Peyer's patch (tissue), 4 donors: ENCODE measurements around the gene RAMAC.

ENCODE experiments used
- POLR2A ChIP-seq, 2 donors: fragments of 450-650 bp; IDR thresholded peaks; one replicate each; pipeline ENCODE4 v1.5.1; 2017; ENCODE audit warnings: antibody characterized with exemption in 2 of 2, mild to moderate bottlenecking in 2 of 2, moderate library complexity in 2 of 2
- TF ChIP-seq, protein P1 (sequence below), 6 experiments: fragments of 450-650 bp in 4 of 6; fragments of 200-600 bp in 2 of 6; sonication (generic) in 1 of 6; IDR thresholded peaks; one replicate each; pipeline ENCODE4 v1.5.1; 2017 to 2019; ENCODE audit warnings: antibody characterized with exemption in 6 of 6, mild to moderate bottlenecking in 3 of 6, moderate library complexity in 1 of 6

DNA sequence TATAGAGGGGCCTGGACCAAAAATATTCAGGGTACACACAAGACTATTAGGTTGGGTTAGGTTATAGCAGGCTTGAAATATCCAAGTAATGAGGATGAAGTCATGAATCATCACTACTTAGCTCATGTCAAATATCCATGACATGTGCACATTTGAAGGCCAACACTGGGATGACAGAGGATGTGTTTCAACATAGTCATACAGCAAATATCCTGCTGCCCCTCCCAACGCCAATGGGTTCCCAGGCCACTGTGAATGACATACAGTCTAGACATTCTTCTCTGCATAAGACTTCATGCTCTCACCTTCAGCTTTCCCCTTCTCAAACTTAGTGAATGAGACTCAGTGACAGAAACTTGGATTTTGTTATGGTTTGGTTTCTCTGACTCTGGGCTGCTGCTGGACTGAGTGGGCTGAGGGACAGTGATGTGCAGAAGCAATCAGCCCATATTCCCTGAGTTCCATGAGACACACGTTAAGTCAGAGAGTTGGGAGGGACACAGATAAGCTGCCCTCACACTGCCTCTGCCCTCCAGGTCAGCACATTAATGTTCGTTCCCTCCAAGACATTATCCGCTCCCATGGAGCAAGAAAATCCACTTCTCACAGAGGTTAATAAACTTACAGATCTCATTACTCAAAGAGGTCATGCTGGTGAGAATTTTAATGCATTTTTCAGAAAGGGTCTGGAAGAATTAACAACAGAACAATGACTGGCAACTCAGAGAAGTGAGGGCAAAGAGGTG, 48.9 kb upstream of the RAMAC start:
- TF ChIP-seq, protein P1, sequence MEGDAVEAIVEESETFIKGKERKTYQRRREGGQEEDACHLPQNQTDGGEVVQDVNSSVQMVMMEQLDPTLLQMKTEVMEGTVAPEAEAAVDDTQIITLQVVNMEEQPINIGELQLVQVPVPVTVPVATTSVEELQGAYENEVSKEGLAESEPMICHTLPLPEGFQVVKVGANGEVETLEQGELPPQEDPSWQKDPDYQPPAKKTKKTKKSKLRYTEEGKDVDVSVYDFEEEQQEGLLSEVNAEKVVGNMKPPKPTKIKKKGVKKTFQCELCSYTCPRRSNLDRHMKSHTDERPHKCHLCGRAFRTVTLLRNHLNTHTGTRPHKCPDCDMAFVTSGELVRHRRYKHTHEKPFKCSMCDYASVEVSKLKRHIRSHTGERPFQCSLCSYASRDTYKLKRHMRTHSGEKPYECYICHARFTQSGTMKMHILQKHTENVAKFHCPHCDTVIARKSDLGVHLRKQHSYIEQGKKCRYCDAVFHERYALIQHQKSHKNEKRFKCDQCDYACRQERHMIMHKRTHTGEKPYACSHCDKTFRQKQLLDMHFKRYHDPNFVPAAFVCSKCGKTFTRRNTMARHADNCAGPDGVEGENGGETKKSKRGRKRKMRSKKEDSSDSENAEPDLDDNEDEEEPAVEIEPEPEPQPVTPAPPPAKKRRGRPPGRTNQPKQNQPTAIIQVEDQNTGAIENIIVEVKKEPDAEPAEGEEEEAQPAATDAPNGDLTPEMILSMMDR (IDR thresholded peaks at IDR 0.05): no peak
- TF ChIP-seq POLR2A (IDR thresholded peaks at IDR 0.05): no peak
